HG03103 (cell line): ENCODE results near the gene PTPRR.

Source experiments
- ATAC-seq: cut with Tn5 transposase; IDR thresholded peaks from one replicate; pipeline ENCODE4 v1.9.1; 2021; ENCODE audit warnings: low read depth; ENCODE audit not compliant: unreplicated experiment

PTPRR gene

DNA sequence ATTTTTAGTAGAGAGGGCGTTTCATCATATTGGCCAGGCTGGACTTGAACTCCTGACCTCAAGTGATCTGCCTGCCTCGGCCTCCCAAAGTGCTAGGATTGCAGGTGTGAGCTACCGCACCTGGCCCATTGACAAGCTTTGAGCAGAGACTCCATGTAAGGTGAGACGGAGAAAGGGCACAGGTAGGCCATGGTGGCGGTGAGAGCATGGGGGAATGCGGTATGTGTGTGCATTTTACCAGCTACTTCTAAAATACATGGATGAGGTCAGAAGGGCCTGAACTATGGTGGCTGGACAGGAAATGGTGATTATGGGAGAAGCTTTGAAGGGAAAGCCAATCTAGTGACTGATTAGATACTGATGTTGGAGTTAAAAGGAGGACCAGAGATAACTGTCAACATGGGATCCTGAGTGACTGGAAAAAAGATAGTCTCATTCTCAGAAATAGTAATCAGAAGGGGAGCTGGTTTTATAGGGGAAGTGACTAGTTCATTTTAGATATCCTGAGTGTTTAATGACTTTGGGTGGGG lies 261.4 kb downstream of the PTPRR start:
- ATAC-seq, result no peak

DNA sequence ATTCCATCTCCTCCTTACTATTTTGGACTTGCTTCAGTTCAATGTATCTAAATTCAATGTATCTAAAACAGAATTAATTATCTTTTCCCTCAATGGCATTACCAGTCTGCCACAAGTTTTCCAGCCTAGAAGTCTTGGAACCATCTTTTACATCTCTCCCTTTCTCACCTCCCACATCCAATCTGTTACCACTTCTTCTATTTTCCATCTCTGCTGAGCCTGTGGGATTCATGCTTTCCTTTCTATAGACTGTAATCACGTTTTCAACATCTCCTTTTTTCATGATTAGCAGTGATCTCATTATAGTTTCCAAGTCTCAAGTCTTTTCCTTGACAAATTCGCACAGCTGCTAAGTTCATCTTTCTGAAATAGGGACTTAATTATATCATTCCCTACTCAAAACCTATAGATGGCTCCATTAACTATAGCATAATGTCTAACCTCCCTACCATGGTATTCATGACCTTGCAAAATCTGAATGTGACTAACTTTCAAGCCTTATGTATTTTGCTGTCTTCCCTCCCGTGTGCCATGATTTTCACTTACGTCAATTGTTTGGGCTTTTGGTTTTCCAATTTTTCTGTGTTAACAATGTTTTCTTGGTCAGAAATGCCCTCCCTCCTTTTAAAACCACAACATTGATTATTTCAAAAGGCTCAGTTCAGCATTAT lies 262.8 kb downstream of the PTPRR start:
- ATAC-seq, result no peak

DNA sequence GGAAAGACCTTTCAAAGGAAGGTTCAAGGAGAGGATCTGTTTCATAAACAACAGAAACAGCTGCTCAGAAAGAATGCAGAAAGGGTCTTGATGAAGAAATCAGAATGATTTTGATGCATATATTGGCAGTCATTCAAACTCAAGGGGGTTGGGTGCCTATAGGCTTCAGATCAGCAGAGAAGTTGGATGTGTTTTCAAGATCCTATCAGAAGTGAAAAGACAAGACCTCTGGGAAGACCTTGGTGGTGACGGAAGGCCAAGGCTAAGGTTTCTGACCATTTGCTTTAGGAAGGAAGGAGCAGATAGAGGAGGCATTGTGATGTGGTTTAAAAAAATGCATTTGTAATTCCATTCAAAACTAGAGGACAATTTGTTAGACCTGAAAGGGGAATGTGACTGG lies 268.1 kb downstream of the PTPRR start:
- ATAC-seq, result no peak

GRCh38 chr12:70648831-70649230 lies 271.7 kb downstream of the PTPRR start:
- no peak for ATAC-seq

GRCh38 chr12:70648191-70648590 lies 272.3 kb downstream of the PTPRR start:
- no peak for ATAC-seq

DNA sequence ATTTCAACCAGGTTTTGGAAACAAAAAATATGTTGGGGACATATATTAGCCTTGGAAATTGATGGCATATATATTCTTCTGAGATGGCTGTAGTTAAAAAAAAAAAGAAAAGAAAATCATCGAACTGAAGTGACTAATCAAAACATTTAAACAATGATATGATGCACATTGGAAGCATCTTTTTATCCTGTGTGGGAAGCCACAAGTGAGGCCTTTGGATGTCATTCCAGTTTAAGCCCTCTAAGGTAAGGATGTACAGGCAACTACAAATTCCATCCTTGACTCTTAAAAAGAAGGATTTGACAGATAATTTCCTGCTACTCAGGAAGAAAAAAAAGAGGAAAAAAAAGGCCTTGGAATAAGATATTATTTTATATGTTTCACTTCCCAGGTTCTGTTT lies 273.7 kb downstream of the PTPRR start:
- ATAC-seq, result no peak

DNA sequence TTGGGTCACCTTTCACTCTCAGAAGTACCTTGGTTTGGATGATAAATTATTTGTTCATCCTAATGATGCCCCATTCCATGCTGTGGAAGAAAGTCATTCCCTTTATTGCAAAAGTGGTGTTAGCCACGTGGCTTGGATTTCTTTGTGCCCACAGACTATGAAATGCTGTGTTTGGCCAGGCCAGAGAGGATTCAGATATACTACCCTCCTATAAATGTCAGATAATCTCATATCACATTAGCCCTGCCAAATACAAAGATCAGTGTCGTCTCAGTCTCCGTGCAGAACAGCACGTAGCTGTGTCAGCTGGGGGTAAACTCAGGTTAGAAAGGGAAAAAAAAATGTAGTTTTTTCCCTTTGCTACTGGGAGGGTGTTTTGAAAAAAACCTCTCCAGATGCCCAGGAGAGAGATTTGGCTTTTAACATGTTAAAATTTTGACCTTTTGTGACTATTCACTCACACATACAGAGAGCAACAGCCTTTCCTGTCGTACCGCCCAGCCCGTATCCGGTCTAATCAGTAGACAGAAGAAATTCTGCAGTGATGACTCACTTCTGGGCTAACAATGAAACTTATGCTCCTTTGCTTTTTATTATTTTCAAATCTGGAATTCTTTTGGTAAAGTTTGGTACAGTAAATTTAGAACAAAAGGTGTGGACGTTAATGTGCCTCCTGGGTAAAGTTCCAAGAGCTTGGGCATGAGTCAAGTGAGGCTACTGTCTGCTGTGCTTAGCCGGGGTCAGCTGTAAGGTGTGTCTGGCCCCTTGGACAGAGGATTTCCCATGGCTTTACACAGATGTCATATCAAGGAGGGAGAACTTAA lies 274.8 kb downstream of the PTPRR start:
- no peak for ATAC-seq

DNA sequence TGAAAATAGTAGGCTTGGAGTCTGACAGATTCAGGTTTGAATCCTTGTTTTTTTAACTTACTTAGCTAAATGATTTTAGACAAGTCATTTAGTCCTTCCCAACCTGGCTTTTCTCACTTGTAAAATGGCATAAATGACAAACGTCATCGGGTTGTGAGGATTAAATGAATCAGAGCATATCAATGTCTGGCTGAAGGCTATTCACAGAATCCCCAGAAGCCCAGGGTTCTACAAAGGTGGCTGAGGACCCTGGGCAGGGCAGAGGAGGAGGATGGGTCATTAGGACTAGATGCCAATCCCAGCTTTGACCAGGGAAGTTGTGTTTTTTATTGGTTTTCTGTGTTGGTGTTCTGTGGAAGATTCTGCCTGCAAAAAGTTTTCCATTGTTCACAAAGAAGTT lies 275.7 kb downstream of the PTPRR start:
- no peak for ATAC-seq

GRCh38 chr12:70643939-70644338 lies 276.6 kb downstream of the PTPRR start:
- ATAC-seq, result no peak

- no peak for ATAC-seq
These were observed 278.8 kb downstream of the PTPRR start for GRCh38 chr12:70641691-70642090.

DNA sequence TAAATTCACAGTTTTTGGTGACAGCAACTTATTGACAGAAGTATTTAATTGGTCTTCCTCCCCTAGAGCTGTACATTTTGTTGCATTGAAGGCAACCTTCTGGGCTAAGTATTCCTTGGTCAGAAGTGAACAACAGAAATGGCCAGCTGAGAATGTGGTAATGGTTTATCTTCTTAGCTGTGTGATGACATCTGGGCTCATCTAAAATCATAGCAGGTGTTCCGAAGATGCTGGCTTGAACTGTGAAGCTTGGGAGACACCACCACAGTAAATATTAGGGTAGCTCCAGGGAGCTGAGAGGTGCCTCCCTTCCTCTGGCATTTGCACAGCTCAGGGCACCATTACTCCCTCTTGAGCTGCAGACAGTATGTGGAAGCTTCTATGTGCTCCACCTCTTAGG lies 279.6 kb downstream of the PTPRR start:
- no peak for ATAC-seq

GRCh38 chr12:70639535-70639934 lies 281.0 kb downstream of the PTPRR start:
- ATAC-seq, result no peak

DNA sequence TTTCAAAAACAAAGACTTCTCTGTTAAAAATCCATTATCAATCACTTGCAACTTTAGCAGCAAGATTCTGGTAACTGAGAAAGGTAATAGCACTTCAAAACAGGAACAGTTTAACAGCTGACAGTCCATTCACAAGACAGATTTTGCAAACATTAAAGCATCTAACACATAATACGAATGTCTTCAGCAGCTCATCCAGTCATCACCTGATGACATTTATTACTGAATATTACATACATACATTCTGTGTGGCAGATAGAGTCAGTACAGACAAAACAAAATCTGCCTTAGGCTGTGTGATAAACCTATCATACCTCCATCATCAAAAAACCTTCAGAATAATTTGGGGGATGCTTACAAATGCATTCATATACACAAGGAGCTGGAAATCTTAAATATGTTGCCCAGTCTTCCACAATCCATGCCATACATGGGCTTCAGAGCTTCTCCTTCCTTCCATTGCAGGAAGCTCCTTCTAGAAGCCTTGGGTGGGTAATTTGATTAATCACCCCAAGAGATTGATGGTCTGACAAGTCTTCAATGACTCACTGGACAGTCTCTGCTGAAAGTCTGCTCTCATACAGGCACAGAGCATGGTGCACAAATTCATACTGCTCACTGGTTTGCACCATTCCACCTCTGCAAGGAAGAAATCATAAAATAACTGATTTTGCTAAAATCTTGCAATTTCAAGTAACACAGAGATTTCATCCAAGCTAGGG lies 281.7 kb downstream of the PTPRR start:
- ATAC-seq, result no peak

DNA sequence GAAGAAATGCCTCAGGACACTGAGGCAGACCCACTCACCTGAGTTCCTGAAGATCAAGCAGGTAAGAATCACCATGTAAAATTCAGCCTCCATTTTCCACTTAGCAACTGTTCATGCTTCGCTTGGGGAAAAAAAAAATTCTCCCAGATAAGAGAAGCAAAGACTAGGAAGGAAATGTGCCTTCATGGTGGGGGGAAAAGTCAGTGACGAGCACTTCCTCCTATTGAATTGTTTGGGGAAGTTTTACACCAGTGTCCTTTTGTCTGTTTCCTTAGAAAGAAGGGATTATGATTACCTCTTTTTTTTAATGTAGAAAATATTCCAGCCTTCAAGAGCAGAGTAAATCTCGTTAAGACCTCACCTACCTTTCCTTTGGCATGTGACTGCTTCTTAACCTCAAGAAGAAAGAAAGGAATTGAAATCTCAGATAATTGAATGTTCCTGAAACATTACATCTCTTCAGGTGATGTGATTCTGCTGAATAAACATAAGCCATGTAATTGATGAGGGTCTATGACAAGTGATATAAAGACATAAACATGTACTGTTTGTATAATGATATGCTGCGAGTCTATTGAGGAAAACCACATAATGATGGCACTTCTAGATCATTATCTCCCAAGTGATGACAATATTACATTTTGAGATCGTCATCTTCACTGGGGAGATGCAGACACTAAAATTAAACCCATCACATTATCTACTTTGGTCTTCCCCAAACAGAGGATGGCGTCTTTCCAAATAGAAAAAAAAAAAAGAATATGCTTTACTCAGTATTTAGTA lies 283.0 kb downstream of the PTPRR start, which contains the start of gene PTPRB:
Gene PTPRB, minus strand, starts transcription at position 127 of the 783 bp plus-strand sequence. Its CDS starts 34 bp downstream, at position 93.
- no peak for ATAC-seq

DNA sequence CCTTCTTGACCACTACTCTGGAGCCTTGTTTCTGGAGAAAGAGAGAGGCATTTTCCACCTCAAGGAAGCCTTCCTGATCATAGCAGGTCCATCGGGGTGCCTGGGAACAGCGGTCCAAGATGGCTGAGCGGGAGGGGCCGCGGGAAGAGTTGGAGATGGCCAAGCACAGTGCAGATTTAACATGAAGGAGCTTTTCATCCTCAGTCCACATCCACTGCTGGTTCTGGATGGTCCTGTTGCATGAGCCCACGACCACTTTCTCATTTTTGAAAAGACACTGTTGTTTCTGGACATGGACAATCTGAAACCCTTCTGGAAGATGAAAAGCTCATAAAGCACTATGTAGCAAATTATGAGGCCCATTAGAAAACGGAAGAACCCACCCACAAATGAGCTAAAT lies 284.8 kb downstream of the PTPRR start:
- no peak for ATAC-seq

DNA sequence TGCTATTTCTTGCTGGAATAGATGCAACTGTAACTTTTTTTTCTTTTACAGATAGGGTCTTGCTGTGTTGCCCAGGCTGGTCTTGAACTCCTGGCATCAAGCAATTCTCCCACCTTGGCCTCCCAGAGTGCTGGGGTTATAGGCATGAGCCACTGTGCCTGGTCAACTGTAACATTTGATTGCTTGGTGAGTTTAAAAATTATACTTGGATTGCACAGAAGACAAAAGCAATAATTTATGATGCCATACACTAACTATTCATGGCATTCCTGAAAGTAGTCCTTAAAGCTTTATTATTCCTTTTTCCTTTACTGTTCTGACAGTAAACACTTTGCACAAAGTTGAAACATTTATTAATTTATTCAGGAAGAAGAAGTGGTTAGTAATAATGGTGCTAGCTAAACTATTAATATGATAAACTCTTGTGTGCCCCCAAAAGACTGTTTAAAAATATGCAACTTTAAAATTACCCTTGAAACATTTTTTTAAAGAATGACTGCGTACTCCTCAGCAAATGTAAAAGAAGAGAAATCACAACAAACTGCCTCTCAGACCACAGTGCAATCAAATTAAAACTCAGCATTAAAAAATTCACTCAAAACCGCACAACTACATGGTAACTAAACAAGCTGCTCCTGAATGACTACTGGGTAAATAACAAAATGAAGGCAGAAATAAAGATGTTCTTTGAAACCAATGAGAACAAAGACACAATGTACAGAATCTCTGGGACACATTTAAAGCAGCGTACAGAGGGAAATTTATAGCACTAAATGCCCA lies 291.6 kb downstream of the PTPRR start:
- ATAC-seq, result no peak

DNA sequence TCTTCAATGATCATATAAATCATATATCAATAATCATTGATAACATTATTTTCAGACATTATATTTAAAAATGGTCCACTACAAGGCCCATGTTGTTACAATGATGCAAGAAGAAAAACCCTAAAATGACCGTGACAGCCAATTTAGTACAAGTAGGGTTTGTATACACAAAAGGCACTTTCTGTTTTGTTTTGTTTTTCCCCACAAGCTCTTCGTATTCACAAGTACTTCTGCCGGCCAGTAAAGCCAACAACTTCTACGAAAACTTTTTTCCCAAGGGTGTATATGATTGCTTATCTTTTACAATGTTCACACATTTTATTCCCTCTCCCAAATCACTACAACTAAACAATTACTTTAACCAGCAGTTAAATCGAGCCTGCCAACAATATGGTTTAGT lies 292.9 kb downstream of the PTPRR start:
- no peak for ATAC-seq

DNA sequence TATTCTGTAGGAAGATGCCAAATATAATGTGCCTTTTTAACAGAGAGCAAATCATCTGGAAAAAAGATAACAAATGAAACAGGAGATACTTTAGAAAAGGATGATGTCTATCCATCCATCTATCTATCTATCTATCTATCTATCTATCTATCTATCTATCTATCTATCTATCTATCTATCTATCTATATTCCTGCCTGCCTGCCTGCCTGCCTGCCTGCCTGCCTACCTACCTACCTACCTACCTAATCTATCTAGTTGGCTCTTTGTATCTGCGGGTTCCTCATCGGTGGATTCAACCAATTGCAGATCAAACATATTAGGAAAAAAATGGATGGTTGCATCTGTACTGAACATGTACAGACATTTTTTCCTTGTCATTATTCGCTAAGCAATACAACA lies 294.4 kb downstream of the PTPRR start:
- no peak for ATAC-seq

GRCh38 chr12:70619471-70620152 lies 300.9 kb downstream of the PTPRR start:
- ATAC-seq, result no peak
